Activated CD8-positive, alpha-beta memory T cell treated with anti-CD3 and anti-CD28 coated beads, Interleukin-2, amount 50 U/mL, for 1 hour (primary cell): ENCODE data around the gene SDCCAG8.

ENCODE experiments used
- DNase-seq: peaks from one replicate; pipeline ENCODE4 v3.0.0-alpha.2; 2020; ENCODE audit errors: extremely low read depth

Gene SDCCAG8

GRCh38 chr1:243455760-243456651 lies 200.2 kb downstream of the SDCCAG8 start:
- no peak for DNase-seq

- DNase-seq: no peak
Observed at GRCh38 chr1:243457363-243457982, 201.6 kb downstream of the SDCCAG8 start.

- DNase-seq: no peak
Observed at GRCh38 chr1:243459059-243459458, 203.2 kb downstream of the SDCCAG8 start.

- no peak for DNase-seq
Observed at GRCh38 chr1:243461700-243462099, 205.9 kb downstream of the SDCCAG8 start.

- no peak for DNase-seq
Observed at GRCh38 chr1:243462929-243463697, 207.3 kb downstream of the SDCCAG8 start.

GRCh38 chr1:243465081-243465480 lies 209.2 kb downstream of the SDCCAG8 start:
- DNase-seq: no peak

GRCh38 chr1:243465738-243466137 lies 209.9 kb downstream of the SDCCAG8 start:
- DNase-seq: no peak

GRCh38 chr1:243469497-243469896 lies 213.7 kb downstream of the SDCCAG8 start:
- DNase-seq: no peak

GRCh38 chr1:243470502-243470901 lies 214.7 kb downstream of the SDCCAG8 start:
- no peak for DNase-seq

- no peak for DNase-seq
Observed at GRCh38 chr1:243471026-243471685, 215.3 kb downstream of the SDCCAG8 start.

GRCh38 chr1:243471754-243472745 lies 216.2 kb downstream of the SDCCAG8 start:
- DNase-seq: no peak

- DNase-seq: no peak
Observed at GRCh38 chr1:243473227-243474135, 217.6 kb downstream of the SDCCAG8 start.

- no peak for DNase-seq
Observed at GRCh38 chr1:243474136-243474881, 218.5 kb downstream of the SDCCAG8 start.

GRCh38 chr1:243474906-243475305 lies 219.1 kb downstream of the SDCCAG8 start:
- no peak for DNase-seq

GRCh38 chr1:243475966-243476365 lies 220.1 kb downstream of the SDCCAG8 start:
- no peak for DNase-seq

GRCh38 chr1:243477731-243478290 lies 222.0 kb downstream of the SDCCAG8 start:
- DNase-seq: no peak

GRCh38 chr1:243481101-243481500 lies 225.3 kb downstream of the SDCCAG8 start:
- no peak for DNase-seq
